Mammary epithelial cell (primary cell): ENCODE measurements around the gene ZKSCAN8.

ENCODE experiments used
- EZH2 ChIP-seq: IDR thresholded peaks from 2 replicates; pipeline ENCODE4 v1.6.1; 2012; ENCODE audit warnings: low read length, inconsistent platforms, borderline replicate concordance
- TF ChIP-seq, protein P1 (sequence below), 2 donors: IDR thresholded peaks in 1 of 2; conservative IDR thresholded peaks in 1 of 2; 2 replicates each; pipeline ENCODE4 v1.5.1; 2011 to 2012; ENCODE audit warnings: inconsistent platforms in 2 of 2, low read length in 2 of 2, mild to moderate bottlenecking in 2 of 2, control low read depth in 1 of 2, low read depth in 1 of 2; ENCODE audit not compliant: insufficient read depth in 1 of 2; ENCODE audit errors: extremely low read depth in 1 of 2

DNA sequence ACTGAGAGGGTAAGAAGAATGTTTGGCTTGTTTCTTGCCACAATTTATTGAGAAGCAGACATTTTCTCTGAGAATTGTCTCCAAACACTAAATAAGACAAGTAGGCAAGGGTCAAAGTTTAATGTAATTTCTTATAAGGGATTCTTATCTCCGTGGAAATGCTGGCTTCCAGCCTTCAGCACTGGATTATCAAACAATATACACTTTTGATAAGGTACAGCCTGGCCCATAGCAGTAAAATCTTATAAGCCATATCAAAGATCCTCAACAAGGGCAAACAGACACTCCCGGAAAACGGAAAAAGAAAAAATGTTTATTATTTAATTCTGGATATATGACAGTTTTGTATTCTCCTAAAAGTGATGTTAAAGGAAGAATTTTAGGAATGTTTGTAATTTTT lies 64.8 kb downstream of the ZKSCAN8 start:
- TF ChIP-seq, protein P1, sequence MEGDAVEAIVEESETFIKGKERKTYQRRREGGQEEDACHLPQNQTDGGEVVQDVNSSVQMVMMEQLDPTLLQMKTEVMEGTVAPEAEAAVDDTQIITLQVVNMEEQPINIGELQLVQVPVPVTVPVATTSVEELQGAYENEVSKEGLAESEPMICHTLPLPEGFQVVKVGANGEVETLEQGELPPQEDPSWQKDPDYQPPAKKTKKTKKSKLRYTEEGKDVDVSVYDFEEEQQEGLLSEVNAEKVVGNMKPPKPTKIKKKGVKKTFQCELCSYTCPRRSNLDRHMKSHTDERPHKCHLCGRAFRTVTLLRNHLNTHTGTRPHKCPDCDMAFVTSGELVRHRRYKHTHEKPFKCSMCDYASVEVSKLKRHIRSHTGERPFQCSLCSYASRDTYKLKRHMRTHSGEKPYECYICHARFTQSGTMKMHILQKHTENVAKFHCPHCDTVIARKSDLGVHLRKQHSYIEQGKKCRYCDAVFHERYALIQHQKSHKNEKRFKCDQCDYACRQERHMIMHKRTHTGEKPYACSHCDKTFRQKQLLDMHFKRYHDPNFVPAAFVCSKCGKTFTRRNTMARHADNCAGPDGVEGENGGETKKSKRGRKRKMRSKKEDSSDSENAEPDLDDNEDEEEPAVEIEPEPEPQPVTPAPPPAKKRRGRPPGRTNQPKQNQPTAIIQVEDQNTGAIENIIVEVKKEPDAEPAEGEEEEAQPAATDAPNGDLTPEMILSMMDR (conservative IDR thresholded peaks at IDR 0.05 in 1 of 2, IDR thresholded peaks at IDR 0.05 in 1 of 2; ENCODE audit: extremely low read depth in 1 of 2, insufficient read depth in 1 of 2, low read depth in 1 of 2, low read length in 2 of 2): no peak
- no peak for TF ChIP-seq EZH2
